Choroid plexus epithelial cell (primary cell): ENCODE data around the gene MAP1B.

Experiments used
- DNase-seq: peaks from one replicate; pipeline ENCODE4 v3.0.0-alpha.2; 2010; ENCODE audit warnings: low read depth
- H3K4me3 ChIP-seq: 2 replicates; pipeline ENCODE4 v1.5.1; 2011; ENCODE audit warnings: low read depth, mild to moderate bottlenecking, control low read depth, low read length, moderate library complexity
- CTCF ChIP-seq: conservative IDR thresholded peaks from 2 replicates; pipeline ENCODE4 v1.5.1; 2011; ENCODE audit warnings: low read depth, mild to moderate bottlenecking, control low read depth, inconsistent platforms, low read length, moderate library complexity

The MAP1B gene

GRCh38 chr5:72140711-72141110 is 33.4 kb downstream of the MAP1B start:
- TF ChIP-seq CTCF: no peak
- no peak for DNase-seq
- no peak overlapping the region for H3K4me3 ChIP-seq

- no peak for TF ChIP-seq CTCF
- peak; percentile 95 for DNase-seq
Observed at GRCh38 chr5:72141440-72142355, 34.4 kb downstream of the MAP1B start.

GRCh38 chr5:72144762-72145161 is 37.5 kb downstream of the MAP1B start:
- no peak overlapping the region for H3K4me3 ChIP-seq
- DNase-seq: no peak
- TF ChIP-seq CTCF: no peak

More at GRCh38 chr5:72141440-72142355, 34.4 kb downstream of the MAP1B start:
- H3K4me3 ChIP-seq: no peak overlapping the region

- DNase-seq: no peak
- TF ChIP-seq CTCF: no peak
- no peak overlapping the region for H3K4me3 ChIP-seq
Observed at GRCh38 chr5:72145348-72145747, 38.1 kb downstream of the MAP1B start.

GRCh38 chr5:72146056-72146455 is 38.8 kb downstream of the MAP1B start:
- DNase-seq: no peak
- no peak overlapping the region for H3K4me3 ChIP-seq

GRCh38 chr5:72147569-72147968 is 40.3 kb downstream of the MAP1B start:
- H3K4me3 ChIP-seq: no peak overlapping the region
- no peak for TF ChIP-seq CTCF
- DNase-seq: no peak

More at GRCh38 chr5:72146056-72146455, 38.8 kb downstream of the MAP1B start:
- TF ChIP-seq CTCF: no peak

GRCh38 chr5:72149742-72150141 is 42.5 kb downstream of the MAP1B start:
- no peak overlapping the region for H3K4me3 ChIP-seq
- no peak for DNase-seq
- TF ChIP-seq CTCF: peak; percentile 33
